Neural cell (in vitro differentiated cells): ENCODE data around the gene PRICKLE2. TPM values are rescaled to one million over a fixed set of nuclear protein-coding genes. Genes with fewer than 3 reads are reported as not detected.

Experiments
- H2AFZ ChIP-seq: fragments of 200-600, 300-800 bp; sonication (generic), shearing (Covaris generic); 2 replicates; pipeline ENCODE4 v1.6.0; 2014; ENCODE audit warnings: low read depth, mild to moderate bottlenecking, antibody characterized with exemption, low read length, moderate library complexity
- H3F3A ChIP-seq: fragments of 200-600 bp; shearing (Covaris generic); 2 replicates; pipeline ENCODE4 v1.6.1; 2016; ENCODE audit warnings: mild to moderate bottlenecking, moderate library complexity, mixed read lengths, antibody characterized with exemption, low read length; ENCODE audit not compliant: insufficient read depth, poor library complexity, severe bottlenecking
- H3K27ac ChIP-seq: fragments of 200-600, 300-800 bp; sonication (generic), shearing (Covaris generic); 2 replicates; pipeline ENCODE4 v1.5.1; 2014; ENCODE audit warnings: mild to moderate bottlenecking, low read length, moderate library complexity
- H3K27me3 ChIP-seq: fragments of 300-800, 200-600 bp; sonication (generic), shearing (Covaris generic); 2 replicates; pipeline ENCODE4 v1.6.0; 2014; ENCODE audit warnings: mild to moderate bottlenecking, low read depth, low read length, moderate library complexity; ENCODE audit not compliant: insufficient read depth
- H3K36me3 ChIP-seq: fragments of 300-800, 200-600 bp; sonication (generic), shearing (Covaris generic); 2 replicates; pipeline ENCODE4 v1.5.1; 2014; ENCODE audit warnings: mild to moderate bottlenecking, antibody characterized with exemption, low read length, moderate library complexity; ENCODE audit not compliant: insufficient read depth
- H3K4me2 ChIP-seq: fragments of 300-800, 200-600 bp; sonication (generic), shearing (Covaris generic); 2 replicates; pipeline ENCODE4 v1.6.0; 2014; ENCODE audit warnings: mild to moderate bottlenecking, low read length
- H3K4me3 ChIP-seq: fragments of 300-800, 200-600 bp; sonication (generic), shearing (Covaris generic); 2 replicates; pipeline ENCODE4 v1.5.1; 2014; ENCODE audit warnings: mild to moderate bottlenecking, low read length, moderate library complexity
- H3K79me2 ChIP-seq: fragments of 200-600 bp; shearing (Covaris generic); replicated peaks from 2 replicates; pipeline ENCODE4 v1.6.0; 2014; ENCODE audit warnings: mild to moderate bottlenecking, low read length, moderate library complexity; ENCODE audit not compliant: insufficient read depth
- H3K9ac ChIP-seq: fragments of 300-800, 200-600 bp; sonication (generic), shearing (Covaris generic); 2 replicates; pipeline ENCODE4 v1.6.1; 2016; ENCODE audit warnings: mild to moderate bottlenecking, low read length, mixed read lengths
- H3K9me2 ChIP-seq: fragments of 200-600 bp; shearing (Covaris generic); 2 replicates; pipeline ENCODE4 v1.6.1; 2016; ENCODE audit warnings: mild to moderate bottlenecking, low read length, mixed read lengths; ENCODE audit not compliant: insufficient read depth
- H3K9me3 ChIP-seq: fragments of 200-600, 300-800 bp; sonication (generic), shearing (Covaris generic); 2 replicates; pipeline ENCODE4 v1.6.1; 2016; ENCODE audit warnings: mild to moderate bottlenecking, mixed run types, low read length, moderate library complexity, mixed read lengths
- H4K20me1 ChIP-seq: fragments of 200-600 bp; shearing (Covaris generic); 2 replicates; pipeline ENCODE4 v1.6.1; 2016; ENCODE audit warnings: mild to moderate bottlenecking, mixed run types; ENCODE audit not compliant: insufficient read depth
- EP300 ChIP-seq: fragments of 450-650 bp; conservative IDR thresholded peaks from 2 replicates; pipeline ENCODE4 v1.6.1; 2014; ENCODE audit warnings: antibody characterized with exemption, mild to moderate bottlenecking, moderate library complexity; ENCODE audit not compliant: poor library complexity, severe bottlenecking
- EZH2 ChIP-seq: fragments of 200-600, 300-800 bp; shearing (Covaris generic), sonication (generic); IDR thresholded peaks from 2 replicates; pipeline ENCODE4 v1.6.1; 2014; ENCODE audit warnings: antibody characterized with exemption, low read length, borderline replicate concordance, mild to moderate bottlenecking; ENCODE audit not compliant: insufficient read depth, poor library complexity, severe bottlenecking
- MXI1 ChIP-seq: fragments of 450-650 bp; conservative IDR thresholded peaks from 2 replicates; pipeline ENCODE4 v1.6.1; 2014; ENCODE audit warnings: antibody characterized with exemption, mild to moderate bottlenecking; ENCODE audit not compliant: poor library complexity, severe bottlenecking
- POLR2AphosphoS5 ChIP-seq: IDR thresholded peaks from 2 replicates; pipeline ENCODE4 v1.6.1; 2012
- RAD21 ChIP-seq: fragments of 450-650 bp; conservative IDR thresholded peaks from 2 replicates; pipeline ENCODE4 v1.6.1; 2014; ENCODE audit warnings: antibody characterized with exemption, mild to moderate bottlenecking, moderate library complexity
- SMC3 ChIP-seq: fragments of 450-650 bp; conservative IDR thresholded peaks from 2 replicates; pipeline ENCODE4 v1.6.1; 2014; ENCODE audit warnings: antibody characterized with exemption, mild to moderate bottlenecking, moderate library complexity; ENCODE audit not compliant: poor library complexity
- TAF1 ChIP-seq: IDR thresholded peaks from 2 replicates; pipeline ENCODE4 v1.6.1; 2012; ENCODE audit warnings: low read depth
- polyA plus RNA-seq: library from polyadenylated mRNA; depleted of rRNA; stranded (reverse); fragments of >200 nt; gene quantifications from 2 replicates; pipeline ENCODE4 v1.2.3, GENCODE V29; 2014
- TF ChIP-seq, protein P1 (sequence below): fragments of 450-650 bp; IDR thresholded peaks from 2 replicates; pipeline ENCODE4 v1.5.1; 2014; ENCODE audit warnings: antibody characterized with exemption, mild to moderate bottlenecking, moderate library complexity; ENCODE audit not compliant: poor library complexity, severe bottlenecking
- TF ChIP-seq, protein P2 (sequence below): IDR thresholded peaks from 2 replicates; pipeline ENCODE4 v1.6.1; 2012; ENCODE audit warnings: borderline replicate concordance

The PRICKLE2 gene
- polyA plus RNA-seq, 1 donor from 2014 or later: 8.7 TPM

DNA sequence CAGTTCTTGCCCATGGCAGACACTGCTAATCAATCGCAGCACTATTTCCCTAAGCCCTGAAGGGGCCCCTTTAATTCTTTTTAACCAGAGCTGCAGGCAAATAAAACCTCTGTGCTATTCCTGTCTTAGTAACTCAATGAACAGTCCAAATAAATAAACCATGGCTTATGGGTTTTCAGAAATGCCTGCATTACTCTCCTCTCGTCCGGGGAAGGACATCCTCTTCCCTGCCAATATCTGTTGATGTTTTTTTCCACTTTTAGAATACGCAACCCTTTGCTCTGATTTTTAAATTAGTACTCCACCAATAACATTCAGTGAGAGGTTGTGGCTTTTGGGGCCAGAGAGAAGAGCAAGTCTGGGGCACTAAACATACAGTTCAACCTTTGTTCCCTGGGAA, 35.2 kb upstream of the PRICKLE2 start:
- Histone ChIP-seq H3K9ac (no peak overlapping the region), H3K9me3 (no peaks in the 10 kb centered on the region), H3K9me2 (no peaks in the 10 kb centered on the region), H3K4me3 (no peak overlapping the region), H2AFZ (no peak overlapping the region), H3F3A (no peaks in the 10 kb centered on the region), H3K79me2 (no peaks in the 10 kb centered on the region), H3K27ac (no peak overlapping the region), H4K20me1 (no peaks in the 10 kb centered on the region), H3K36me3 (no peaks in the 10 kb centered on the region), H3K4me2 (no peak overlapping the region), H3K27me3 (no peaks in the 10 kb centered on the region)
- TF ChIP-seq MXI1 (no peak), SMC3 (no peak), EP300 (no peak), TAF1 (no peak), RAD21 (no peak), EZH2 (no peak), POLR2AphosphoS5 (no peak)
- TF ChIP-seq, protein P1, sequence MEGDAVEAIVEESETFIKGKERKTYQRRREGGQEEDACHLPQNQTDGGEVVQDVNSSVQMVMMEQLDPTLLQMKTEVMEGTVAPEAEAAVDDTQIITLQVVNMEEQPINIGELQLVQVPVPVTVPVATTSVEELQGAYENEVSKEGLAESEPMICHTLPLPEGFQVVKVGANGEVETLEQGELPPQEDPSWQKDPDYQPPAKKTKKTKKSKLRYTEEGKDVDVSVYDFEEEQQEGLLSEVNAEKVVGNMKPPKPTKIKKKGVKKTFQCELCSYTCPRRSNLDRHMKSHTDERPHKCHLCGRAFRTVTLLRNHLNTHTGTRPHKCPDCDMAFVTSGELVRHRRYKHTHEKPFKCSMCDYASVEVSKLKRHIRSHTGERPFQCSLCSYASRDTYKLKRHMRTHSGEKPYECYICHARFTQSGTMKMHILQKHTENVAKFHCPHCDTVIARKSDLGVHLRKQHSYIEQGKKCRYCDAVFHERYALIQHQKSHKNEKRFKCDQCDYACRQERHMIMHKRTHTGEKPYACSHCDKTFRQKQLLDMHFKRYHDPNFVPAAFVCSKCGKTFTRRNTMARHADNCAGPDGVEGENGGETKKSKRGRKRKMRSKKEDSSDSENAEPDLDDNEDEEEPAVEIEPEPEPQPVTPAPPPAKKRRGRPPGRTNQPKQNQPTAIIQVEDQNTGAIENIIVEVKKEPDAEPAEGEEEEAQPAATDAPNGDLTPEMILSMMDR: no peak
- TF ChIP-seq, protein P2, sequence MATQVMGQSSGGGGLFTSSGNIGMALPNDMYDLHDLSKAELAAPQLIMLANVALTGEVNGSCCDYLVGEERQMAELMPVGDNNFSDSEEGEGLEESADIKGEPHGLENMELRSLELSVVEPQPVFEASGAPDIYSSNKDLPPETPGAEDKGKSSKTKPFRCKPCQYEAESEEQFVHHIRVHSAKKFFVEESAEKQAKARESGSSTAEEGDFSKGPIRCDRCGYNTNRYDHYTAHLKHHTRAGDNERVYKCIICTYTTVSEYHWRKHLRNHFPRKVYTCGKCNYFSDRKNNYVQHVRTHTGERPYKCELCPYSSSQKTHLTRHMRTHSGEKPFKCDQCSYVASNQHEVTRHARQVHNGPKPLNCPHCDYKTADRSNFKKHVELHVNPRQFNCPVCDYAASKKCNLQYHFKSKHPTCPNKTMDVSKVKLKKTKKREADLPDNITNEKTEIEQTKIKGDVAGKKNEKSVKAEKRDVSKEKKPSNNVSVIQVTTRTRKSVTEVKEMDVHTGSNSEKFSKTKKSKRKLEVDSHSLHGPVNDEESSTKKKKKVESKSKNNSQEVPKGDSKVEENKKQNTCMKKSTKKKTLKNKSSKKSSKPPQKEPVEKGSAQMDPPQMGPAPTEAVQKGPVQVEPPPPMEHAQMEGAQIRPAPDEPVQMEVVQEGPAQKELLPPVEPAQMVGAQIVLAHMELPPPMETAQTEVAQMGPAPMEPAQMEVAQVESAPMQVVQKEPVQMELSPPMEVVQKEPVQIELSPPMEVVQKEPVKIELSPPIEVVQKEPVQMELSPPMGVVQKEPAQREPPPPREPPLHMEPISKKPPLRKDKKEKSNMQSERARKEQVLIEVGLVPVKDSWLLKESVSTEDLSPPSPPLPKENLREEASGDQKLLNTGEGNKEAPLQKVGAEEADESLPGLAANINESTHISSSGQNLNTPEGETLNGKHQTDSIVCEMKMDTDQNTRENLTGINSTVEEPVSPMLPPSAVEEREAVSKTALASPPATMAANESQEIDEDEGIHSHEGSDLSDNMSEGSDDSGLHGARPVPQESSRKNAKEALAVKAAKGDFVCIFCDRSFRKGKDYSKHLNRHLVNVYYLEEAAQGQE: no peak

DNA sequence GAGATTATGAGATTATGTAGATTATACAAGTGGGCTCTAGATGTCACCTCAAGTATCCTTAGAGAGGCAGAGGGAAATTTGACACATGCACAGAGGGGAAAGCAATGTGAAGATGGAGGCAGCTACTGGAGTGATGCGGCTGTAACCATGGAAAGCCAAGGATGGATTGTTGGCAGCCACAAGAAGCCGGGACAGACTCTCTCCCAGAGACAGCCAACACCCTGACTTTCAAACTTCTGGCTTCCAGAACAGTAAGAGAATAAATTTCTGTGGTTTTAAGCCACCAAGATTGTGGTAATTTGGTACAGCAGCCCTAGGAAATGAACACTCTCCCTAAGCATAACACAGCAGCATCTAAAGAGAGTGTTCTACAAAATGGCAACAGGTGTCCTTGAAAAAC, 34.4 kb upstream of the PRICKLE2 start:
- no peak overlapping the region for H3K27ac ChIP-seq
- H3K4me2 ChIP-seq: no peak overlapping the region
- no peak overlapping the region for H3K9ac ChIP-seq
- no peaks in the 10 kb centered on the region for H4K20me1 ChIP-seq
- no peak overlapping the region for H2AFZ ChIP-seq
- no peaks in the 10 kb centered on the region for H3K27me3 ChIP-seq
- H3K36me3 ChIP-seq: no peaks in the 10 kb centered on the region
- H3K79me2 ChIP-seq: no peaks in the 10 kb centered on the region
- no peaks in the 10 kb centered on the region for H3K9me2 ChIP-seq
- TF ChIP-seq RAD21: no peak
- TF ChIP-seq, protein P1: no peak
- TF ChIP-seq, protein P2: no peak
- TF ChIP-seq TAF1: no peak
- no peak for TF ChIP-seq SMC3
- TF ChIP-seq EP300: no peak
- TF ChIP-seq POLR2AphosphoS5: no peak
- TF ChIP-seq MXI1: no peak
- TF ChIP-seq EZH2: no peak
- no peaks in the 10 kb centered on the region for H3F3A ChIP-seq
- no peak overlapping the region for H3K4me3 ChIP-seq
- H3K9me3 ChIP-seq: no peaks in the 10 kb centered on the region
